Adrenal gland (tissue), 5 donors: ENCODE measurements around the gene NRSN2.

Experiments
- POLR2A ChIP-seq, 2 donors: fragments of 450-650 bp; IDR thresholded peaks; one replicate each; pipeline ENCODE4 v1.6.1; 2017; ENCODE audit warnings: antibody characterized with exemption in 2 of 2, mild to moderate bottlenecking in 2 of 2, moderate library complexity in 1 of 2
- TF ChIP-seq, protein P1 (sequence below), 6 experiments: fragments of 450-650 bp in 4 of 6; fragments of 200-600 bp in 2 of 6; sonication (generic) in 1 of 6; IDR thresholded peaks; 1 replicate in 5 of 6; 2 replicates in 1 of 6; pipeline versions ENCODE4 v1.5.1 to v1.8.0; 2016 to 2021; ENCODE audit warnings: antibody characterized with exemption in 6 of 6, mild to moderate bottlenecking in 2 of 6, moderate library complexity in 1 of 6
- donor health status: DM: no; HTN: no; CAD: no.

DNA sequence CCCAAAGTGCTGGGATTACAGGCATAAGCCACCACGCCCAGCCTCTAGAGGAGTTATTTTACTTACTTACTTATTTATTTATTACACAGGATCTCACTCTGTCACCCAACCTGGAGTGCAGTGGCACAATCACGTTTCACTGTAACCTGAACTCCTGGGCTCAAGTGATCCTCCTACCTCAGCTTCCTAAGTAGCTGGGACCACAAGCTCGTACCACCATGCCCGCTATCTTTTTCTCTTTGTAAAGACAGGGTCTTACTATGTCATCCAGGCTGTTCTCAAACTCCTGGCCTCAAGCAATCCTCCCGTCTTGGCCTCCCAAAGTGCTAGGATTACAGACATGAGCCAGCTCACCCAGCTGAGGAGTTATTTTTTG is 32.0 kb downstream of the NRSN2 start:
- TF ChIP-seq, protein P1, sequence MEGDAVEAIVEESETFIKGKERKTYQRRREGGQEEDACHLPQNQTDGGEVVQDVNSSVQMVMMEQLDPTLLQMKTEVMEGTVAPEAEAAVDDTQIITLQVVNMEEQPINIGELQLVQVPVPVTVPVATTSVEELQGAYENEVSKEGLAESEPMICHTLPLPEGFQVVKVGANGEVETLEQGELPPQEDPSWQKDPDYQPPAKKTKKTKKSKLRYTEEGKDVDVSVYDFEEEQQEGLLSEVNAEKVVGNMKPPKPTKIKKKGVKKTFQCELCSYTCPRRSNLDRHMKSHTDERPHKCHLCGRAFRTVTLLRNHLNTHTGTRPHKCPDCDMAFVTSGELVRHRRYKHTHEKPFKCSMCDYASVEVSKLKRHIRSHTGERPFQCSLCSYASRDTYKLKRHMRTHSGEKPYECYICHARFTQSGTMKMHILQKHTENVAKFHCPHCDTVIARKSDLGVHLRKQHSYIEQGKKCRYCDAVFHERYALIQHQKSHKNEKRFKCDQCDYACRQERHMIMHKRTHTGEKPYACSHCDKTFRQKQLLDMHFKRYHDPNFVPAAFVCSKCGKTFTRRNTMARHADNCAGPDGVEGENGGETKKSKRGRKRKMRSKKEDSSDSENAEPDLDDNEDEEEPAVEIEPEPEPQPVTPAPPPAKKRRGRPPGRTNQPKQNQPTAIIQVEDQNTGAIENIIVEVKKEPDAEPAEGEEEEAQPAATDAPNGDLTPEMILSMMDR (IDR thresholded peaks at IDR 0.05): no peak
- TF ChIP-seq POLR2A (IDR thresholded peaks at IDR 0.05): no peak
